Activated naive CD4-positive, alpha-beta T cell treated with anti-CD3 and anti-CD28 coated beads, Interleukin-2, amount 50 U/mL, for 72 hours (primary cell): Measurements from ENCODE around the gene ZCCHC7. TPM values are rescaled to one million over a fixed set of nuclear protein-coding genes. Genes with fewer than 3 reads are reported as not detected.

Source experiments
- ATAC-seq, 2 donors: fragments of 150-1000 bp; cut with Tn5 transposase; 2 replicates each; pipeline ENCODE4 v1.10.0; 2021; ENCODE audit warnings: mild to moderate bottlenecking in 2 of 2, moderate library complexity in 2 of 2
- DNase-seq, 2 donors: peaks; one replicate each; pipeline ENCODE4 v3.0.0; 2021 to 2022; ENCODE audit warnings: low spot score in 2 of 2
- H3K27ac Mint-ChIP-seq, 2 donors: one replicate each; pipeline ENCODE4 v1.8.0; 2022; ENCODE audit warnings: mild to moderate bottlenecking in 2 of 2, mixed read lengths in 2 of 2
- H3K36me3 Mint-ChIP-seq, 2 donors: one replicate each; pipeline ENCODE4 v1.8.0; 2022; ENCODE audit warnings: mixed read lengths in 2 of 2
- H3K9me3 Mint-ChIP-seq, 2 donors: one replicate each; pipeline ENCODE4 v1.8.0; 2022; ENCODE audit warnings: mixed read lengths in 2 of 2
- total RNA-seq, 2 donors: library from RNA; stranded (reverse); gene quantifications; one replicate each; pipeline ENCODE4 v1.2.3, GENCODE V29; 2022

ZCCHC7 gene
- total RNA-seq, 2 donors from 2014 or later: 25.1 to 29.1 TPM

DNA sequence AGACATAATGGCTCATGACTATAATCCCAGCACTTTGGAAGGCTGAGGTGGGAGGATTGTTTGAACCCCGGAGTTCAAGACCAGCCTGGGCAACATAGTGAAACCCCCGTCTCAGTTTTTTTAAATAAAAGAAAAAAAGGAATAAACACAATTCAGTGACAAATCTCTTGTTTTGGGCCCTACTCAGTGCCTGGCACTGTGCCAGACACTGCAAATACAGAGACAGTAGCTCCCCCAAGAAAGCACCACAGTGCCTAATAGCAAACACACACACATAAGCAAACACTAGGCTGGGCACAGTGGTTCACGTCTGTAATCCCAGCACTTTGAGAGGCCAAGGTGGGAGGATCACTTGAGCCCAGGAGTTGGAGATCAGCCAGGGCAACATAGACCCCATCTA is 252.5 kb downstream of the ZCCHC7 start:
- DNase-seq (no peak), ATAC-seq (no peak)
- Mint-ChIP-seq H3K9me3 (no peaks in the 10 kb centered on the region), H3K36me3 (no peaks in the 10 kb centered on the region), H3K27ac (no peak overlapping the region)

GRCh38 chr9:37373621-37374020 is 253.2 kb downstream of the ZCCHC7 start:
- DNase-seq (no peak), ATAC-seq (no peak)
- H3K9me3 Mint-ChIP-seq: no peaks in the 10 kb centered on the region
- no peaks in the 10 kb centered on the region for H3K36me3 Mint-ChIP-seq
- no peak overlapping the region for H3K27ac Mint-ChIP-seq

DNA sequence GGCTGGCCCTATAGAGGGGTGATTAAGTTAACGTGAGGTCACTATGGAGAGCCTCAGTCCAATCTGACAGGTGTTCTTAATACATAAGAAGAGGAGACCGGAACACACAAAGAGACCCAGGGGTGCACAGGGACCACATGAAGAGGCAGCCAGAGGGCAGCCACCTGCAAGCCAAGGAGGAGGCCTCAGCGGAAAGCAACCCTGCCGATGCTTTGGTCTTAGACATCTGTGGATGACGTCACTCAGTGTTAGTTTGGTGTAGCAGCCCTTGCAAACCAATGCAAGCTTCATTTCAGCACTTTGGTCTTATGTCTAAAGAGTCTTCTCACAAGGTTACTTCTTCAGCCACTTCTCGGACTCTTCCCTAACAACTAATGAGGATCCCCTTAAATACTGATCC is 254.5 kb downstream of the ZCCHC7 start:
- no peaks in the 10 kb centered on the region for H3K36me3 Mint-ChIP-seq
- H3K9me3 Mint-ChIP-seq: no peaks in the 10 kb centered on the region
- ATAC-seq: no peak
- H3K27ac Mint-ChIP-seq: no peak overlapping the region
- DNase-seq: no peak

DNA sequence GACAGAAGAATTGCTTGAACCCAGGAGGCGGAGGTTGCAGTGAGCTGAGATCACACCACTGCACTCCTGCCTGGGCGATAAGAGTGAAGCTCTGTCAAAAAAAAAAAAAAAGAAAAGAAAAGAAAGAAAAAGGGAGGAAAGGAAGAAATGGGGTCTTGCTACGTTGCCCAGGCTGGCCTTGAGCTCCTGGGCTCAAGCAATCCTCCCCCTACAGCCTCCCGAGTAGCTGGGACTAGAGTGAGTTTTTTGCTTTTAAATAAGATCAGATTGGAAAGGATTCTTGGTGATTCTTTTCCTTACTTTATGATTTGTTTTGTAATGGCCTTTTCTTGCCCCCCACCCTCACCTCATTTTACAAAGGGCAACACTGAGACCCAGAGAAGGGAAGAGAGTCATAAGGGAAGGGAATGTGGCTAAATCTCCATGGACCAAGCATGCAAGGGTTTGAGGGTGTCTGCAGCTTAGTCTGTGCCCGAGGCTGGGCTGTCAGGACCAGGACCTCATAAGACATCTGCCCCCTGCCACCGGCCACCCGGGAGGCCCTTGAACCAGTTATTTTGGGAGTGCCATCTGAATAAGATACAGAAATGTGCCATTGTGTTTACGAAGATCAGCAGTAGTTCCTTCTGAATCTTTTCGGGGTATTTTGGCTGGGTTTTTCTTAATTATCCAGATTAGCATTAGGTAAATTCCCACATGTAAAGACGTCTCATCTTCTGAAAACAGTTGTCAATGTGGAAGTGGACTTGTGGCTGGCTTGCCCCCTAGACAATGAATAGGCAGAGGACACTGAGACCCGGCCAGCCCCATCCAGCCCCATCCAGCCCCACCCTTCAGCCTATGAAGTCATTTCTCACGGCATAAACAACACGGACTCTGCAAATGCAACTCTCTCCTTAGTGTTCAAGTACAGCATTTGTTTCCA is 257.6 kb downstream of the ZCCHC7 start:
- ATAC-seq: no peak
- no peak overlapping the region for H3K27ac Mint-ChIP-seq
- DNase-seq: no peak

DNA sequence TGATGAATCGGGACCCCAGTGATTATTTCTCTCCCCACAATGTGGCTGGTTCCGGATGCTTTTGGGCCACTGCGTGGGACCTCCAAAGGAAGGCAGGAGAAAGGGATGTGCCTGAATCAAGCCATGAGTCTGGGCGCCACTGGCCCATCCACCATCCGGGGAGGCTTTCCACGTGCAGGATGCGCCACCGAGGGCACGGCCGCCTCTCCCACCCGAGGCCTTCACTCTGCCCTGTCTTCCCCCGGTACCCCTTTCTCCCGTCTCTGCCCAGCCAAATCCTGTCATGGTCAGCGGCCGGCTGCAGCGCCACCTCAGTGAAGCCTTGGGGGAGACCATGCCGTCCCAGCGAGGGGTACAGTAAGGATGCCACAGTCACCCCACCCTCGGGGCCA is 258.2 kb downstream of the ZCCHC7 start:
- H3K9me3 Mint-ChIP-seq: no peaks in the 10 kb centered on the region
- ATAC-seq (no peak), DNase-seq (no peak)
- no peaks in the 10 kb centered on the region for H3K36me3 Mint-ChIP-seq
- no peak overlapping the region for H3K27ac Mint-ChIP-seq

More for the DNA sequence above, 257.6 kb downstream of the ZCCHC7 start:
- no peaks in the 10 kb centered on the region for H3K9me3 Mint-ChIP-seq
- no peaks in the 10 kb centered on the region for H3K36me3 Mint-ChIP-seq

- Mint-ChIP-seq H3K36me3 (no peaks in the 10 kb centered on the region), H3K27ac (no peak overlapping the region), H3K9me3 (no peaks in the 10 kb centered on the region)
- ATAC-seq: no peak
- no peak for DNase-seq
These were observed 259.5 kb downstream of the ZCCHC7 start for GRCh38 chr9:37379835-37380234.

DNA sequence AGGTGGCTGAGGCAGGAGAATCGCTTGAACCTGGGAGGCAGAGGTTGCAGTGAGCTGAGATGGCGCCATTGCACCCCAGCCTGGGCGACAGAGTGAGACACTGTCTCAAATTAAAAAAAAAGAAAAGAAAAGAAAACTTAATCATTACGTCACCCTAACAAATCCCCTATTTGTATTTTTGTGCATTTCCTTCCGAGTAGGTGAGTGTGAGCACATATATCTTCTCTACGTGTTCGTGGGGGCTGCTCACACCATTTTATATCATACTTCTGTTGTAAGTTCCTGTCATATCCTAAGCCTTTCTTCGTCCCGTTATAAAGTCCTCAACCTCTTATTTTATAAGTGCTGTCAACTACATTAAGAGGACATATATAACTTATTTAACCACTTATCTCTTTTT is 260.2 kb downstream of the ZCCHC7 start:
- ATAC-seq: no peak
- DNase-seq: no peak
- H3K27ac Mint-ChIP-seq: no peak overlapping the region
- H3K36me3 Mint-ChIP-seq: no peaks in the 10 kb centered on the region
- no peaks in the 10 kb centered on the region for H3K9me3 Mint-ChIP-seq

DNA sequence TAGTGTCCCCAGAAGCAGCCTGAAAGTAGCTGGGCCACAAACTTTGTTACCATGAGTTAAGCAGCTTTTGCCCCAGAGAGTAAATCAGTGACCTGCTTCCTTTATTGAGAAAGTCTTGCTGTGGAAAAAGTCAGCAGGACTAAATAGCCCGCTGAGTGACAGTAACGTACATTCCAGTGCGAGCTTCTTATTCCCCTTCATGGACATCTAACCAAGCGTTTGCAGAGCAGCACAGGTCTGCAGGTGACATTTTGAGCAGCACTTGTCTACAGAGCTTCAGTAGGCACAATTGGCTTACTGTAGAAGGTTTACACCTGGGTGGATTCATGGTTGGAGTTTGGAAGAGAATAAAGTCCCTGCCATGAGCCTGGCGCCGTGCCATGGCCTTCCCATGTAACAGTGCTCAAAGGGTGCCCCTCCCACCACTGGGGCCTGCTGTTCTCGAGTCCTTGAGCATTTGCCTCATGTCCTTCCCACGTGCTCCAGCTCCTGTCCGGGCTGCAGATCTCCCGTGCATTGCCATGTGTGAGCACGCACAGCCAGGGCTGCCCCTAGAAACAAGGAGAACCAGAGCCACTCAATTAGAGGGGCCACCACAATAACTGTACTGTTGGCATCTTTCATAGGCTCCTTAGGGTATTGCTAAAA is 260.8 kb downstream of the ZCCHC7 start:
- Mint-ChIP-seq H3K36me3 (no peaks in the 10 kb centered on the region), H3K9me3 (no peaks in the 10 kb centered on the region), H3K27ac (no peak overlapping the region)
- no peak for DNase-seq
- no peak for ATAC-seq

- H3K27ac Mint-ChIP-seq: no peak overlapping the region
- no peaks in the 10 kb centered on the region for H3K9me3 Mint-ChIP-seq
- ATAC-seq (no peak), DNase-seq (no peak)
- no peaks in the 10 kb centered on the region for H3K36me3 Mint-ChIP-seq
These were observed 262.0 kb downstream of the ZCCHC7 start for GRCh38 chr9:37382161-37382981.

- Mint-ChIP-seq H3K27ac (no peak overlapping the region), H3K9me3 (no peaks in the 10 kb centered on the region), H3K36me3 (no peaks in the 10 kb centered on the region)
- ATAC-seq (no peak), DNase-seq (no peak)
These were observed 262.6 kb downstream of the ZCCHC7 start for GRCh38 chr9:37382982-37383357.

- no peak for DNase-seq
- Mint-ChIP-seq H3K9me3 (no peaks in the 10 kb centered on the region), H3K36me3 (no peaks in the 10 kb centered on the region), H3K27ac (no peak overlapping the region)
- no peak for ATAC-seq
These were observed 263.0 kb downstream of the ZCCHC7 start for GRCh38 chr9:37383393-37383792.

GRCh38 chr9:37383876-37384746 is 263.7 kb downstream of the ZCCHC7 start:
- no peak overlapping the region for H3K27ac Mint-ChIP-seq
- no peak for DNase-seq
- H3K9me3 Mint-ChIP-seq: no peaks in the 10 kb centered on the region
- ATAC-seq: no peak
- H3K36me3 Mint-ChIP-seq: no peaks in the 10 kb centered on the region

DNA sequence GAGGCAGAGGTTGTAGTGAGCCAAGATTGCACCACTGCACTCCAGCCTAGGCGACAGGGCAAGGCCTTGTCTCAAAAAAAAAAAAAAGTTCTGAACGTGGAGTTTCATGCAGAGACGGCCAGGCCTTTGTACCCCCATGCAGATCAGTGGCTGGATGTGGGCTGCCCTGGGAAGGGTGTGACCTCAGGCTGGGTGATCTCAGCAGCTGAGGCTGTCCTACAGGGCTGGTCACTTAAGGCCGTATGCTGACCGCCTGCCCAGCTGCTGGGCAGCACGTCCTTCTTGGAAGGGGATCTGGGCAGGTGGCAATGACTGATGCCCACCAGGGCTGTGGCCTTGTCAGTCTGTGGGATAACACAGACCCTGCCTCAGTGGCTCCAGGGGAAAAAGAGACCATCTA is 264.9 kb downstream of the ZCCHC7 start:
- ATAC-seq (no peak), DNase-seq (no peak)
- no peak overlapping the region for H3K27ac Mint-ChIP-seq
- H3K36me3 Mint-ChIP-seq: no peaks in the 10 kb centered on the region
- no peaks in the 10 kb centered on the region for H3K9me3 Mint-ChIP-seq

- Mint-ChIP-seq H3K36me3 (no peaks in the 10 kb centered on the region), H3K9me3 (no peaks in the 10 kb centered on the region), H3K27ac (no peak overlapping the region)
- DNase-seq (no peak), ATAC-seq (no peak)
These were observed 266.6 kb downstream of the ZCCHC7 start for GRCh38 chr9:37386988-37387387.

GRCh38 chr9:37390759-37391158 is 270.4 kb downstream of the ZCCHC7 start:
- Mint-ChIP-seq H3K9me3 (no peaks in the 10 kb centered on the region), H3K36me3 (no peaks in the 10 kb centered on the region), H3K27ac (peak overlapping the region in 1 of 2 donors; percentile 25)
- peak; percentile 43 to 72 for ATAC-seq
- DNase-seq: peak in 1 of 2 donors; percentile 34

DNA sequence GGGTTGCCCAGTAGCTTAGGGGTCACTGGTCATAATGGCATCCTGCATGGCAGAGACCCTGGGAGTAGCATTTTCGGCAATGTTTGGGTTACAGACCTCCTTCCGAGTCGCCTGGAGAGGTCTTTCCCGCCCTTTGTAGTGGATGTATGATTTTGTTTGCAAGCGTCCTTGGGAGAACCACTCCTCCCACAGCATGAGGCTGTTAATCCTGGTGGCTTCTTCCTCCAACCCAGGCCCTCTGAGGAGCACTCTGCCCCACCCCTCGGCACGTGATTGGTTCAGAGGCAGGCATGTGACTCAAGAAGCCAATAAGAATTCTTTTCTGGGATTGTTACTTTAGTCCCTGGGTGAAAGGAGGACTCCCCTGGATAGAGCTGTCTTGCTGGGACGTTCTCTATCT is 271.9 kb downstream of the ZCCHC7 start:
- H3K9me3 Mint-ChIP-seq: no peaks in the 10 kb centered on the region

More for the DNA sequence above, 271.9 kb downstream of the ZCCHC7 start:
- no peak for ATAC-seq
- Mint-ChIP-seq H3K27ac (peak overlapping the region in 1 of 2 donors; percentile 27), H3K36me3 (no peaks in the 10 kb centered on the region)
- no peak for DNase-seq
